ENCODE data around the gene FAIM2. TPM values are rescaled to one million over a fixed set of nuclear protein-coding genes. Genes with fewer than 3 reads are reported as not detected.

FAIM2 gene
- total and polyA plus RNA-seq, 2 donors = 0.24 to 0.41 TPM

DNA sequence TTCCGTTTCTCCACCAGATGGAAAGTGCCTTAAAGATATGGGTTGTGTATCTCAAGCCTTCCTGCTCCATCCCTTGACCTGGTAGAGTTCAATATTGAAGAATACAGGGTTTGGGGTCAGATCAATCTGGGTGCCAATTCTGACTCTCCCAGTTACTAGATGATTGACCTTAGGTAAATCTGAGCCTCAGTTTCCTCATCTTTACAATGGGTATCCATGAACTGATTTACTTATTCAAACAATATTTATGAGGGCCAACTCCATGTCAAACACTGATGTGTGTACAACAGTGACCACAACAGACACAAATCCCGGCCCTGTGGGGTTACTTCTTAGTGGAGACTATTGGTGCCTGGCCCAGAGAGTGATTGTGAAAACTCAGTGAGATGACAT is 7.5 kb upstream of the FAIM2 start:
- Histone ChIP-seq H3K4me1 (ENCODE audit: control insufficient read depth in 2 of 2, insufficient read depth in 2 of 2, low read length in 2 of 2) (no peaks in the 10 kb centered on the region), H3K9me3 (ENCODE audit: control insufficient read depth in 2 of 2, insufficient read depth in 1 of 2, low read length in 1 of 2) (no peaks in the 10 kb centered on the region), H3K4me3 (ENCODE audit: low read length in 2 of 2) (no peak overlapping the region), H3K27me3 (ENCODE audit: control insufficient read depth in 2 of 2, insufficient read depth in 1 of 2, low read length in 1 of 2) (peaks cover 0 to 13% of the 10 kb centered on the region in 2 donors), H3K27ac (ENCODE audit: low read depth in 1 of 2, low read length in 1 of 2) (no peak overlapping the region), H3K36me3 (ENCODE audit: control insufficient read depth in 2 of 2, insufficient read depth in 2 of 2, low read length in 1 of 2) (no peaks in the 10 kb centered on the region)
- no peak for DNase-seq (ENCODE audit: low read depth in 6 of 9, low spot score in 9 of 9)
- WGBS = 96% methylated on average over 2 of the region's 2 CpGs

GRCh38 chr12:49910331-49911212 is 6.9 kb upstream of the FAIM2 start:
- no peaks in the 10 kb centered on the region for H3K9me3 ChIP-seq (ENCODE audit: control insufficient read depth in 2 of 2, insufficient read depth in 1 of 2, low read length in 1 of 2)
- H3K4me3 ChIP-seq (ENCODE audit: low read length in 2 of 2) = no peak overlapping the region
- H3K4me1 ChIP-seq (ENCODE audit: control insufficient read depth in 2 of 2, insufficient read depth in 2 of 2, low read length in 2 of 2) = no peaks in the 10 kb centered on the region
- H3K27ac ChIP-seq (ENCODE audit: low read depth in 1 of 2, low read length in 1 of 2) = no peak overlapping the region
- no peaks in the 10 kb centered on the region for H3K36me3 ChIP-seq (ENCODE audit: control insufficient read depth in 2 of 2, insufficient read depth in 2 of 2, low read length in 1 of 2)
- H3K27me3 ChIP-seq (ENCODE audit: control insufficient read depth in 2 of 2, insufficient read depth in 1 of 2, low read length in 1 of 2) = peaks cover 0 to 18% of the 10 kb centered on the region in 2 donors
- no peak for DNase-seq (ENCODE audit: low read depth in 6 of 9, low spot score in 9 of 9)
- 96% methylated on average over 15 of the region's 15 CpGs for WGBS

GRCh38 chr12:49909826-49910225 is 6.1 kb upstream of the FAIM2 start:
- DNase-seq (ENCODE audit: low read depth in 6 of 9, low spot score in 9 of 9) = no peak
- 86% methylated on average over 16 of the region's 16 CpGs for WGBS
- Histone ChIP-seq H3K27ac (ENCODE audit: low read depth in 1 of 2, low read length in 1 of 2) (no peak overlapping the region), H3K4me3 (ENCODE audit: low read length in 2 of 2) (no peak overlapping the region), H3K36me3 (ENCODE audit: control insufficient read depth in 2 of 2, insufficient read depth in 2 of 2, low read length in 1 of 2) (no peaks in the 10 kb centered on the region), H3K9me3 (ENCODE audit: control insufficient read depth in 2 of 2, insufficient read depth in 1 of 2, low read length in 1 of 2) (no peaks in the 10 kb centered on the region), H3K4me1 (ENCODE audit: control insufficient read depth in 2 of 2, insufficient read depth in 2 of 2, low read length in 2 of 2) (no peaks in the 10 kb centered on the region), H3K27me3 (ENCODE audit: control insufficient read depth in 2 of 2, insufficient read depth in 1 of 2, low read length in 1 of 2) (peaks cover 0 to 23% of the 10 kb centered on the region in 2 donors)

DNA sequence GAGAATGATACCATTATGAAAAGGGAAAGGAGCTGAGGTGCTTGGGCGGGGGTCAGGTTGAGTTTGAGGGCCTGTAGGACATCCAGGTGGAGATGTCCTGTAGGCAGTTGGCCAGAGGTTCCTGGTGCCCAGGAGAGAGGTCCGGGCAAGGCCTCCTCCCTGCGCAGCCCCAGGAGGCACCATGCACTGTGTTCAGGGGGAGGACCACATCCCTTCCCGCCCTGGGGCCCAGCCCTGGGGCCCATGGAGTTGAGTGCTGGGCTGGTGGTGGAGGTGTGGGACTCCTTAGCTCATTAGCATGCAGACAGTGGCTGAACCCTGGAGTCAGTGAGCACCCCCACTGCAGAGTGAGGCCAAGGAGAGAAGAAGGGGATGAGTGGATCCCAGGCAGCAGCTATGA is 5.7 kb upstream of the FAIM2 start:
- H3K4me1 ChIP-seq (ENCODE audit: control insufficient read depth in 2 of 2, insufficient read depth in 2 of 2, low read length in 2 of 2) = peaks cover 0 to 1% of the 10 kb centered on the region in 2 donors
- no peak for DNase-seq (ENCODE audit: low read depth in 6 of 9, low spot score in 9 of 9)
- peaks cover 0 to 26% of the 10 kb centered on the region in 2 donors for H3K27me3 ChIP-seq (ENCODE audit: control insufficient read depth in 2 of 2, insufficient read depth in 1 of 2, low read length in 1 of 2)
- H3K36me3 ChIP-seq (ENCODE audit: control insufficient read depth in 2 of 2, insufficient read depth in 2 of 2, low read length in 1 of 2) = no peaks in the 10 kb centered on the region
- H3K27ac ChIP-seq (ENCODE audit: low read depth in 1 of 2, low read length in 1 of 2) = no peak overlapping the region
- no peaks in the 10 kb centered on the region for H3K9me3 ChIP-seq (ENCODE audit: control insufficient read depth in 2 of 2, insufficient read depth in 1 of 2, low read length in 1 of 2)
- WGBS = 96% methylated on average over 4 of the region's 4 CpGs
- H3K4me3 ChIP-seq (ENCODE audit: low read length in 2 of 2) = no peak overlapping the region

GRCh38 chr12:49907352-49907751 is 3.7 kb upstream of the FAIM2 start:
- 90% methylated on average over 1 of the region's 1 CpG for WGBS
- no peaks in the 10 kb centered on the region for H3K9me3 ChIP-seq (ENCODE audit: control insufficient read depth in 2 of 2, insufficient read depth in 1 of 2, low read length in 1 of 2)
- H3K4me3 ChIP-seq (ENCODE audit: low read length in 2 of 2) = no peak overlapping the region
- no peak overlapping the region for H3K27ac ChIP-seq (ENCODE audit: low read depth in 1 of 2, low read length in 1 of 2)
- no peak for DNase-seq (ENCODE audit: low read depth in 6 of 9, low spot score in 9 of 9)
- no peaks in the 10 kb centered on the region for H3K36me3 ChIP-seq (ENCODE audit: control insufficient read depth in 2 of 2, insufficient read depth in 2 of 2, low read length in 1 of 2)
- H3K4me1 ChIP-seq (ENCODE audit: control insufficient read depth in 2 of 2, insufficient read depth in 2 of 2, low read length in 2 of 2) = peaks cover 0 to 8% of the 10 kb centered on the region in 2 donors
- peaks cover 5 to 44% of the 10 kb centered on the region in 2 donors for H3K27me3 ChIP-seq (ENCODE audit: control insufficient read depth in 2 of 2, insufficient read depth in 1 of 2, low read length in 1 of 2)

GRCh38 chr12:49905718-49906314 is 2.1 kb upstream of the FAIM2 start:
- DNase-seq (ENCODE audit: low read depth in 6 of 9, low spot score in 9 of 9) = no peak
- Histone ChIP-seq H3K4me3 (ENCODE audit: low read length in 2 of 2) (no peak overlapping the region), H3K9me3 (ENCODE audit: control insufficient read depth in 2 of 2, insufficient read depth in 1 of 2, low read length in 1 of 2) (no peaks in the 10 kb centered on the region), H3K4me1 (ENCODE audit: control insufficient read depth in 2 of 2, insufficient read depth in 2 of 2, low read length in 2 of 2) (peaks cover 0 to 8% of the 10 kb centered on the region in 2 donors), H3K27ac (ENCODE audit: low read depth in 1 of 2, low read length in 1 of 2) (no peak overlapping the region), H3K36me3 (ENCODE audit: control insufficient read depth in 2 of 2, insufficient read depth in 2 of 2, low read length in 1 of 2) (no peaks in the 10 kb centered on the region), H3K27me3 (ENCODE audit: control insufficient read depth in 2 of 2, insufficient read depth in 1 of 2, low read length in 1 of 2) (peaks cover 6 to 58% of the 10 kb centered on the region in 2 donors)
- 96% methylated on average over 7 of the region's 7 CpGs for WGBS

GRCh38 chr12:49904601-49905000 is 901 bp upstream of the FAIM2 start:
- Histone ChIP-seq H3K4me3 (ENCODE audit: low read length in 2 of 2) (no peak overlapping the region), H3K9me3 (ENCODE audit: control insufficient read depth in 2 of 2, insufficient read depth in 1 of 2, low read length in 1 of 2) (no peaks in the 10 kb centered on the region), H3K36me3 (ENCODE audit: control insufficient read depth in 2 of 2, insufficient read depth in 2 of 2, low read length in 1 of 2) (no peaks in the 10 kb centered on the region), H3K27me3 (ENCODE audit: control insufficient read depth in 2 of 2, insufficient read depth in 1 of 2, low read length in 1 of 2) (peaks cover 6 to 66% of the 10 kb centered on the region in 2 donors), H3K27ac (ENCODE audit: low read depth in 1 of 2, low read length in 1 of 2) (no peak overlapping the region), H3K4me1 (ENCODE audit: control insufficient read depth in 2 of 2, insufficient read depth in 2 of 2, low read length in 2 of 2) (peaks cover 0 to 8% of the 10 kb centered on the region in 2 donors)
- WGBS = 91% methylated on average over 11 of the region's 11 CpGs
- DNase-seq (ENCODE audit: low read depth in 6 of 9, low spot score in 9 of 9) = no peak

DNA sequence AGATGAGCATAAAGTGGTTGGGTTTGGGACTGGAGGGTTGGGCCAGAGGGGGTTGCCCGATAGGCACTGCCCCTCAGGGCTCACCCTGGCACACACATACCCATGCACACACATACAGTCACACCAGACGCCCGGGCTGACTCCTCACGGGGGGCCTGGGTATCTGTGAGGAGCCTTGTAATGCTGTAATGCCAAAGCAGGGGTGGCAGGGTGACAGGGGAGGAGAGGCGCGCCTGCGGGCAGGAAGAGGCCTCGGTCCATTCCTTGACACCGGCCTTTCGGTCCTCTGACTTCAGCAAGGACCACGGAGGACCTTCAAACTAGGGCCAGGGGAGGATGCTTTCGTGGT is 375 bp downstream of the FAIM2 start:
- WGBS = 76% methylated on average over 12 of the region's 12 CpGs
- no peak overlapping the region for H3K4me3 ChIP-seq (ENCODE audit: low read length in 2 of 2)
- no peak for DNase-seq (ENCODE audit: low read depth in 6 of 9, low spot score in 9 of 9)
- no peak overlapping the region for H3K27ac ChIP-seq (ENCODE audit: low read depth in 1 of 2, low read length in 1 of 2)
- peaks cover 6 to 72% of the 10 kb centered on the region in 2 donors for H3K27me3 ChIP-seq (ENCODE audit: control insufficient read depth in 2 of 2, insufficient read depth in 1 of 2, low read length in 1 of 2)
- no peaks in the 10 kb centered on the region for H3K9me3 ChIP-seq (ENCODE audit: control insufficient read depth in 2 of 2, insufficient read depth in 1 of 2, low read length in 1 of 2)
- peaks cover 0 to 8% of the 10 kb centered on the region in 2 donors for H3K4me1 ChIP-seq (ENCODE audit: control insufficient read depth in 2 of 2, insufficient read depth in 2 of 2, low read length in 2 of 2)
- no peaks in the 10 kb centered on the region for H3K36me3 ChIP-seq (ENCODE audit: control insufficient read depth in 2 of 2, insufficient read depth in 2 of 2, low read length in 1 of 2)
